KBM-7 (cell line): ENCODE measurements around the gene FBN2.
"Not testable (repeated sequence)": the region's sequence is repeated elsewhere in the genome, so short reads cannot be mapped to it uniquely, and the experiment has no call there.

ENCODE experiments used
- DNase-seq: peaks from one replicate; pipeline ENCODE4 v3.0.0-alpha.2; 2015
- in situ Hi-C: fragments of 300-500 bp; cut with MboI; formaldehyde crosslinking; loops from 2 replicates; pipeline ENCODE4 v1.14.3; 2020; ENCODE audit warnings: low sequenced_read_pairs, low pct_unique_long_range_greater_than_20kb, mixed read lengths

Gene FBN2

GRCh38 chr5:128490761-128491160 lies 47.3 kb downstream of the FBN2 start:
- no peak for DNase-seq
- in situ Hi-C loops: no loop called here

- in situ Hi-C loops: no loop called here
- DNase-seq: no peak
These were observed 51.0 kb downstream of the FBN2 start for GRCh38 chr5:128487041-128487440.

- DNase-seq: no peak
- in situ Hi-C loops: no loop called here
These were observed 54.3 kb downstream of the FBN2 start for GRCh38 chr5:128483738-128484137.

- in situ Hi-C loops: no loop called here
- DNase-seq: no peak
These were observed 57.0 kb downstream of the FBN2 start for GRCh38 chr5:128480906-128481633.

- in situ Hi-C loops: no loop called here
- no peak for DNase-seq
These were observed 57.9 kb downstream of the FBN2 start for GRCh38 chr5:128480158-128480557.

- no peak for DNase-seq
- in situ Hi-C loops: no loop called here
These were observed 59.4 kb downstream of the FBN2 start for GRCh38 chr5:128478386-128479368.

- no peak for DNase-seq
- in situ Hi-C loops: no loop called here
These were observed 60.1 kb downstream of the FBN2 start for GRCh38 chr5:128477944-128478343.

- in situ Hi-C loops: no loop called here
- DNase-seq: no peak
These were observed 62.4 kb downstream of the FBN2 start for GRCh38 chr5:128475693-128476092.

- no peak for DNase-seq
- in situ Hi-C loops: no loop called here
These were observed 65.1 kb downstream of the FBN2 start for GRCh38 chr5:128472919-128473318.

- in situ Hi-C loops: no loop called here
- DNase-seq: no peak
These were observed 66.0 kb downstream of the FBN2 start for GRCh38 chr5:128472036-128472435.

GRCh38 chr5:128470663-128471062 lies 67.4 kb downstream of the FBN2 start:
- no peak for DNase-seq
- in situ Hi-C loops: no loop called here

GRCh38 chr5:128469912-128470311 lies 68.1 kb downstream of the FBN2 start:
- DNase-seq: no peak
- in situ Hi-C loops: no loop called here

- DNase-seq: no peak
- in situ Hi-C loops: no loop called here
These were observed 71.1 kb downstream of the FBN2 start for GRCh38 chr5:128466980-128467379.

GRCh38 chr5:128466554-128466953 lies 71.5 kb downstream of the FBN2 start:
- in situ Hi-C loops: no loop called here
- DNase-seq: no peak

- in situ Hi-C loops: no loop called here
These were observed 73.4 kb downstream of the FBN2 start for GRCh38 chr5:128464596-128464995.

GRCh38 chr5:128462330-128462729 lies 75.7 kb downstream of the FBN2 start:
- in situ Hi-C loops: no loop called here
- no peak for DNase-seq

More at GRCh38 chr5:128464596-128464995, 73.4 kb downstream of the FBN2 start:
- no peak for DNase-seq

GRCh38 chr5:128457147-128457915 lies 80.7 kb downstream of the FBN2 start:
- DNase-seq, in situ Hi-C loops: not testable (repeated sequence)

- in situ Hi-C loops: no loop called here
- no peak for DNase-seq
These were observed 82.1 kb downstream of the FBN2 start for GRCh38 chr5:128455841-128456361.

- no peak for DNase-seq
- in situ Hi-C loops: no loop called here
These were observed 84.9 kb downstream of the FBN2 start for GRCh38 chr5:128453121-128453520.
